Naive B cell (primary cell): ENCODE data around the gene ZNF76. TPM values are rescaled to one million over a fixed set of nuclear protein-coding genes. Genes with fewer than 3 reads are reported as not detected.
"Not testable (repeated sequence)": the region's sequence is repeated elsewhere in the genome, so short reads cannot be mapped to it uniquely, and the experiment has no call there.

Experiments used
- ATAC-seq, 2 donors: fragments of 150-1000 bp; cut with Tn5 transposase; 2 replicates each; pipeline ENCODE4 v1.10.0; 2021; ENCODE audit warnings: low read depth in 2 of 2, mild to moderate bottlenecking in 2 of 2, moderate library complexity in 2 of 2
- DNase-seq: peaks from one replicate; pipeline ENCODE4 v3.0.0; 2022
- H3K27ac Mint-ChIP-seq, 6 donors: one replicate each; pipeline ENCODE4 v1.8.0; 2020 to 2022; ENCODE audit warnings: mild to moderate bottlenecking in 6 of 6, mixed read lengths in 6 of 6, moderate library complexity in 5 of 6, inconsistent platforms in 2 of 6
- H3K27me3 Mint-ChIP-seq, 3 donors: one replicate each; pipeline ENCODE4 v1.8.0; 2021 to 2022; ENCODE audit warnings: mixed read lengths in 3 of 3, mild to moderate bottlenecking in 1 of 3
- H3K36me3 Mint-ChIP-seq, 2 donors: one replicate each; pipeline ENCODE4 v1.8.0; 2020 to 2022; ENCODE audit warnings: mixed read lengths in 2 of 2, inconsistent platforms in 1 of 2, mild to moderate bottlenecking in 1 of 2
- H3K4me1 Mint-ChIP-seq, 3 donors: one replicate each; pipeline ENCODE4 v1.8.0; 2020 to 2022; ENCODE audit warnings: mixed read lengths in 3 of 3, inconsistent platforms in 1 of 3, mild to moderate bottlenecking in 1 of 3, moderate library complexity in 1 of 3
- H3K4me3 Mint-ChIP-seq, 8 donors: one replicate each; pipeline ENCODE4 v1.8.0; 2020 to 2022; ENCODE audit warnings: mild to moderate bottlenecking in 8 of 8, mixed read lengths in 8 of 8, moderate library complexity in 8 of 8, inconsistent platforms in 2 of 8
- H3K9me3 Mint-ChIP-seq, 7 donors: one replicate each; pipeline ENCODE4 v1.8.0; 2020 to 2022; ENCODE audit warnings: mixed read lengths in 7 of 7, mild to moderate bottlenecking in 5 of 7, inconsistent platforms in 2 of 7, moderate library complexity in 1 of 7
- polyA plus RNA-seq, 6 donors: library from polyadenylated mRNA; unstranded; fragments of 300-500 nt; fragmentation: Illumina TruSeq; gene quantifications; one replicate each; pipeline ENCODE4 v1.2.3, GENCODE V29; 2021; ENCODE audit warnings: low read depth in 6 of 6

The ZNF76 gene
- polyA plus RNA-seq, 6 donors from 2014 or later, result 22.4 to 42.1 (median 29.8) TPM

GRCh38 chr6:35318196-35319171 is 58.9 kb downstream of the ZNF76 start:
- no peaks in the 10 kb centered on the region for H3K27me3 Mint-ChIP-seq
- peaks cover 10 to 24% (median 16%) of the 10 kb centered on the region in 3 donors for H3K4me1 Mint-ChIP-seq
- ATAC-seq, result no peak
- H3K9me3 Mint-ChIP-seq, result no peaks in the 10 kb centered on the region
- no peak for DNase-seq
- no peak overlapping the region for H3K4me3 Mint-ChIP-seq
- H3K36me3 Mint-ChIP-seq, result peaks cover 35 to 53% of the 10 kb centered on the region in 2 donors
- H3K27ac Mint-ChIP-seq, result no peak overlapping the region

GRCh38 chr6:35319346-35320030 is 60.0 kb downstream of the ZNF76 start:
- Mint-ChIP-seq H3K36me3 (peaks cover 31 to 53% of the 10 kb centered on the region in 2 donors), H3K4me1 (peaks cover 4 to 16% (median 12%) of the 10 kb centered on the region in 3 donors), H3K27me3 (no peaks in the 10 kb centered on the region), H3K4me3 (no peak overlapping the region), H3K9me3 (no peaks in the 10 kb centered on the region), H3K27ac (peak overlapping the region in 1 of 6 donors; percentile 49)
- DNase-seq, result no peak
- ATAC-seq, result no peak

GRCh38 chr6:35320031-35320410 is 60.5 kb downstream of the ZNF76 start:
- H3K27me3 Mint-ChIP-seq, result no peaks in the 10 kb centered on the region
- no peaks in the 10 kb centered on the region for H3K9me3 Mint-ChIP-seq
- no peak for ATAC-seq
- H3K4me3 Mint-ChIP-seq, result no peak overlapping the region
- H3K36me3 Mint-ChIP-seq, result peaks cover 27 to 53% of the 10 kb centered on the region in 2 donors
- peak overlapping the region in 3 of 6 donors; percentile 41 to 85 (median 49) for H3K27ac Mint-ChIP-seq
- DNase-seq, result no peak
- H3K4me1 Mint-ChIP-seq, result peaks cover under 1 to 10% (median 9%) of the 10 kb centered on the region in 3 donors

- Mint-ChIP-seq H3K4me1 (peaks cover 0 to 9% (median 9%) of the 10 kb centered on the region in 3 donors), H3K9me3 (no peaks in the 10 kb centered on the region), H3K27me3 (no peaks in the 10 kb centered on the region), H3K27ac (peak overlapping the region in 2 of 6 donors; percentile 41 to 81), H3K36me3 (peaks cover 27 to 53% of the 10 kb centered on the region in 2 donors), H3K4me3 (no peak overlapping the region)
- no peak for DNase-seq
- no peak for ATAC-seq
Measured at GRCh38 chr6:35321091-35321490, 61.6 kb downstream of the ZNF76 start.

GRCh38 chr6:35327349-35328027 is 68.0 kb downstream of the ZNF76 start:
- peaks cover 2 to 16% of the 10 kb centered on the region in 2 donors for H3K36me3 Mint-ChIP-seq
- H3K4me3 Mint-ChIP-seq, result peak overlapping the region in 2 of 8 donors; percentile 1 to 7
- H3K4me1 Mint-ChIP-seq, result peaks cover 11 to 22% (median 18%) of the 10 kb centered on the region in 3 donors
- H3K27ac Mint-ChIP-seq, result peak overlapping the region in 5 of 6 donors; percentile 29 to 92 (median 84)
- no peaks in the 10 kb centered on the region for H3K27me3 Mint-ChIP-seq
- ATAC-seq, result peak; percentile 92 to 97
- peaks cover 0 to 3% (median 0%) of the 10 kb centered on the region in 7 donors for H3K9me3 Mint-ChIP-seq
- DNase-seq, result peak; percentile 71

- Mint-ChIP-seq H3K27ac (peak overlapping the region in 1 of 6 donors; percentile 7), H3K9me3 (peaks cover 0 to 3% (median 0%) of the 10 kb centered on the region in 7 donors), H3K4me1 (peaks cover 12 to 22% (median 18%) of the 10 kb centered on the region in 3 donors), H3K4me3 (no peak overlapping the region), H3K36me3 (peaks cover 0 to 17% of the 10 kb centered on the region in 2 donors), H3K27me3 (no peaks in the 10 kb centered on the region)
- DNase-seq (no peak), ATAC-seq (no peak)
Measured at GRCh38 chr6:35328108-35328723, 68.7 kb downstream of the ZNF76 start.

- not testable (repeated sequence) for ATAC-seq, DNase-seq, H3K27me3 Mint-ChIP-seq, H3K9me3 Mint-ChIP-seq, H3K27ac Mint-ChIP-seq, H3K4me3 Mint-ChIP-seq
- peaks cover 0 to 19% of the 10 kb centered on the region in 2 donors for H3K36me3 Mint-ChIP-seq
- H3K4me1 Mint-ChIP-seq, result peaks cover 12 to 22% (median 18%) of the 10 kb centered on the region in 3 donors
Measured at GRCh38 chr6:35328965-35329364, 69.4 kb downstream of the ZNF76 start.

GRCh38 chr6:35330541-35331119 is 71.1 kb downstream of the ZNF76 start:
- DNase-seq (no peak), ATAC-seq (no peak)
- H3K27me3 Mint-ChIP-seq, result peaks cover 0 to 4% (median 0%) of the 10 kb centered on the region in 3 donors
- H3K27ac Mint-ChIP-seq, result no peak overlapping the region
- H3K36me3 Mint-ChIP-seq, result peaks cover 0 to 19% of the 10 kb centered on the region in 2 donors
- H3K4me1 Mint-ChIP-seq, result peaks cover 12 to 22% (median 18%) of the 10 kb centered on the region in 3 donors
- peaks cover 0 to 7% (median 3%) of the 10 kb centered on the region in 7 donors for H3K9me3 Mint-ChIP-seq
- H3K4me3 Mint-ChIP-seq, result no peak overlapping the region

- not testable (repeated sequence) for H3K27ac Mint-ChIP-seq, H3K9me3 Mint-ChIP-seq, H3K27me3 Mint-ChIP-seq
- peaks cover 11 to 20% (median 11%) of the 10 kb centered on the region in 3 donors for H3K4me1 Mint-ChIP-seq
- peak; percentile 40 to 66 for ATAC-seq
- peak overlapping the region in 2 of 8 donors; percentile 6 to 22 for H3K4me3 Mint-ChIP-seq
- peak; percentile 33 for DNase-seq
- peaks cover 0 to 18% of the 10 kb centered on the region in 2 donors for H3K36me3 Mint-ChIP-seq
Measured at GRCh38 chr6:35332074-35332887, 72.7 kb downstream of the ZNF76 start.

- H3K9me3 Mint-ChIP-seq, result no peaks in the 10 kb centered on the region
- no peak overlapping the region for H3K27ac Mint-ChIP-seq
- ATAC-seq (no peak), DNase-seq (no peak)
- peaks cover 8 to 15% of the 10 kb centered on the region in 2 donors for H3K36me3 Mint-ChIP-seq
- no peaks in the 10 kb centered on the region for H3K27me3 Mint-ChIP-seq
- H3K4me3 Mint-ChIP-seq, result peak overlapping the region in 2 of 8 donors; percentile 96 to 97
- H3K4me1 Mint-ChIP-seq, result peaks cover 47 to 51% (median 47%) of the 10 kb centered on the region in 3 donors
Measured at GRCh38 chr6:35341557-35341956, 82.0 kb downstream of the ZNF76 start.

- H3K27me3 Mint-ChIP-seq, result no peaks in the 10 kb centered on the region
- peak within 1 kb of the TSS; percentile 96 to 99 (median 98) for H3K27ac Mint-ChIP-seq
- peaks cover 8 to 15% of the 10 kb centered on the region in 2 donors for H3K36me3 Mint-ChIP-seq
- ATAC-seq (peak; percentile 88 to 91), DNase-seq (peak; percentile 98)
- H3K9me3 Mint-ChIP-seq, result no peaks in the 10 kb centered on the region
- H3K4me3 Mint-ChIP-seq, result peak within 1 kb of the TSS; percentile 88 to 97 (median 96)
- peaks cover 45 to 55% (median 52%) of the 10 kb centered on the region in 3 donors for H3K4me1 Mint-ChIP-seq
Measured at GRCh38 chr6:35342258-35343091, 82.9 kb downstream of the ZNF76 start, which contains the start of gene PPARD. TSS of gene PPARD (plus strand) at chr6:35342558. CDS start at chr6:35411088, 68,530 bp downstream.
